ENCODE measurements around the gene GRAMD2B. TPM values are rescaled to one million over a fixed set of nuclear protein-coding genes. Genes with fewer than 3 reads are reported as not detected.

The GRAMD2B gene
- total and polyA plus RNA-seq, 2 of the 13 experiments (the other 11 are each of a cell fraction or from before 2014, with no cell fraction given), result 8.1 to 10.6 TPM

DNA sequence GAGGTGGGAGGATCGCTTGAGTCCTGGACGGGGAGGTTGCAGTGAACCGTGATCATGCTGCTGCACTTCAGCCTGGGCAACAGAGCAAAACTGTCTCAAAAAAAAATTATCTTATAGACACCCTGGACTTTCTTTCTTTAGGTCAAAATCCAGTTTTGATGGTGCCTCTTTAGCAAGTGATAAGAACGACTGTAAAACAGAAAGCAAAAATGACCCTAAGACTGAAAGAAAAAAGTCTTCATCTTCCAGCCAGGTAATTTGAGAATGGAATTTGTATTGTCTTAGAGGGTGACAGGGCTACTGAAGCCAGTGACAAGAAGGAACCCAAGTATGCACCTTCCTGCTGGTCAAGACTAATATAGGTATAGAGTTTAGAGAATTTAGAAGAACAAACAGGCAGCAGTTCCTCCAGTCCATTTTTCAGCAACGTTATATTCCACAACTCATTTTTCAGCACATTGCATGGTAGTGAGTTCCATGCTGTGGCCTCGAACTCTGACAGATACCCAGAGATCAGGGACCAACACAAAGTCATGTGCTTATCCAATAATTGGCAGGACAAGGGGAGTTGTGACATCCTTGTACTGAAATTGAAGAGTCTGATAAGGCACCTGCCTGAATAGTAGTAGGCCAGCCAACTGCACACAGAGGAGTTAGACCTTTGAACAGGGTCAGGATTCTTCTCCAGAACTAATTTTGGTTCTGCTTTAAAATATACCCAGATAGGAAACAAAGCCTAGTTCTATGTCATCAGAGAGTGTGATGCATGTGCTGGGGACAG is 46.5 kb downstream of the GRAMD2B start (continued):
- TF ChIP-seq, protein P1, sequence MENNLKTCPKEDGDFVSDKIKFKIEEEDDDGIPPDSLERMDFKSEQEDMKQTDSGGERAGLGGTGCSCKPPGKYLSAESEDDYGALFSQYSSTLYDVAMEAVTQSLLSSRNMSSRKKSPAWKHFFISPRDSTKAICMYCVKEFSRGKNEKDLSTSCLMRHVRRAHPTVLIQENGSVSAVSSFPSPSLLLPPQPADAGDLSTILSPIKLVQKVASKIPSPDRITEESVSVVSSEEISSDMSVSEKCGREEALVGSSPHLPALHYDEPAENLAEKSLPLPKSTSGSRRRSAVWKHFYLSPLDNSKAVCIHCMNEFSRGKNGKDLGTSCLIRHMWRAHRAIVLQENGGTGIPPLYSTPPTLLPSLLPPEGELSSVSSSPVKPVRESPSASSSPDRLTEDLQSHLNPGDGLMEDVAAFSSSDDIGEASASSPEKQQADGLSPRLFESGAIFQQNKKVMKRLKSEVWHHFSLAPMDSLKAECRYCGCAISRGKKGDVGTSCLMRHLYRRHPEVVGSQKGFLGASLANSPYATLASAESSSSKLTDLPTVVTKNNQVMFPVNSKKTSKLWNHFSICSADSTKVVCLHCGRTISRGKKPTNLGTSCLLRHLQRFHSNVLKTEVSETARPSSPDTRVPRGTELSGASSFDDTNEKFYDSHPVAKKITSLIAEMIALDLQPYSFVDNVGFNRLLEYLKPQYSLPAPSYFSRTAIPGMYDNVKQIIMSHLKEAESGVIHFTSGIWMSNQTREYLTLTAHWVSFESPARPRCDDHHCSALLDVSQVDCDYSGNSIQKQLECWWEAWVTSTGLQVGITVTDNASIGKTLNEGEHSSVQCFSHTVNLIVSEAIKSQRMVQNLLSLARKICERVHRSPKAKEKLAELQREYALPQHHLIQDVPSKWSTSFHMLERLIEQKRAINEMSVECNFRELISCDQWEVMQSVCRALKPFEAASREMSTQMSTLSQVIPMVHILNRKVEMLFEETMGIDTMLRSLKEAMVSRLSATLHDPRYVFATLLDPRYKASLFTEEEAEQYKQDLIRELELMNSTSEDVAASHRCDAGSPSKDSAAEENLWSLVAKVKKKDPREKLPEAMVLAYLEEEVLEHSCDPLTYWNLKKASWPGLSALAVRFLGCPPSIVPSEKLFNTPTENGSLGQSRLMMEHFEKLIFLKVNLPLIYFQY (CRISPR knock-in tag; IDR thresholded peaks at IDR 0.05; ENCODE audit: borderline replicate concordance), result no peak
- 0 out of 2 replicates have a peak, but pooled peaks have one; percentile 20 for TF ChIP-seq SAP130 (CRISPR knock-in tag; IDR thresholded peaks at IDR 0.05; ENCODE audit: low read depth)
- no peak for TF ChIP-seq ARNT (IDR thresholded peaks at IDR 0.05)
- TF ChIP-seq CEBPB (IDR thresholded peaks at IDR 0.05; ENCODE audit: borderline replicate concordance, low read depth, low read length), result peak; percentile 32; the same call in 1 of the 2 replicates
- no peak for TF ChIP-seq MAF1 (CRISPR knock-in tag; IDR thresholded peaks at IDR 0.05; ENCODE audit: borderline replicate concordance)
- TF ChIP-seq CHD2 (IDR thresholded peaks at IDR 0.05; ENCODE audit: low read depth, low read length), result no peak
- TF ChIP-seq YEATS2 (CRISPR knock-in tag; IDR thresholded peaks at IDR 0.05; ENCODE audit: borderline replicate concordance), result no peak
- TF ChIP-seq, protein P2, sequence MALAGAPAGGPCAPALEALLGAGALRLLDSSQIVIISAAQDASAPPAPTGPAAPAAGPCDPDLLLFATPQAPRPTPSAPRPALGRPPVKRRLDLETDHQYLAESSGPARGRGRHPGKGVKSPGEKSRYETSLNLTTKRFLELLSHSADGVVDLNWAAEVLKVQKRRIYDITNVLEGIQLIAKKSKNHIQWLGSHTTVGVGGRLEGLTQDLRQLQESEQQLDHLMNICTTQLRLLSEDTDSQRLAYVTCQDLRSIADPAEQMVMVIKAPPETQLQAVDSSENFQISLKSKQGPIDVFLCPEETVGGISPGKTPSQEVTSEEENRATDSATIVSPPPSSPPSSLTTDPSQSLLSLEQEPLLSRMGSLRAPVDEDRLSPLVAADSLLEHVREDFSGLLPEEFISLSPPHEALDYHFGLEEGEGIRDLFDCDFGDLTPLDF (CRISPR knock-in tag; IDR thresholded peaks at IDR 0.05), result no peak
- 0 out of 2 replicates have a peak, but pooled peaks have one; percentile 26 for TF ChIP-seq ZNF644 (CRISPR knock-in tag; IDR thresholded peaks at IDR 0.05; ENCODE audit: low read depth)
- TF ChIP-seq, protein P3, sequence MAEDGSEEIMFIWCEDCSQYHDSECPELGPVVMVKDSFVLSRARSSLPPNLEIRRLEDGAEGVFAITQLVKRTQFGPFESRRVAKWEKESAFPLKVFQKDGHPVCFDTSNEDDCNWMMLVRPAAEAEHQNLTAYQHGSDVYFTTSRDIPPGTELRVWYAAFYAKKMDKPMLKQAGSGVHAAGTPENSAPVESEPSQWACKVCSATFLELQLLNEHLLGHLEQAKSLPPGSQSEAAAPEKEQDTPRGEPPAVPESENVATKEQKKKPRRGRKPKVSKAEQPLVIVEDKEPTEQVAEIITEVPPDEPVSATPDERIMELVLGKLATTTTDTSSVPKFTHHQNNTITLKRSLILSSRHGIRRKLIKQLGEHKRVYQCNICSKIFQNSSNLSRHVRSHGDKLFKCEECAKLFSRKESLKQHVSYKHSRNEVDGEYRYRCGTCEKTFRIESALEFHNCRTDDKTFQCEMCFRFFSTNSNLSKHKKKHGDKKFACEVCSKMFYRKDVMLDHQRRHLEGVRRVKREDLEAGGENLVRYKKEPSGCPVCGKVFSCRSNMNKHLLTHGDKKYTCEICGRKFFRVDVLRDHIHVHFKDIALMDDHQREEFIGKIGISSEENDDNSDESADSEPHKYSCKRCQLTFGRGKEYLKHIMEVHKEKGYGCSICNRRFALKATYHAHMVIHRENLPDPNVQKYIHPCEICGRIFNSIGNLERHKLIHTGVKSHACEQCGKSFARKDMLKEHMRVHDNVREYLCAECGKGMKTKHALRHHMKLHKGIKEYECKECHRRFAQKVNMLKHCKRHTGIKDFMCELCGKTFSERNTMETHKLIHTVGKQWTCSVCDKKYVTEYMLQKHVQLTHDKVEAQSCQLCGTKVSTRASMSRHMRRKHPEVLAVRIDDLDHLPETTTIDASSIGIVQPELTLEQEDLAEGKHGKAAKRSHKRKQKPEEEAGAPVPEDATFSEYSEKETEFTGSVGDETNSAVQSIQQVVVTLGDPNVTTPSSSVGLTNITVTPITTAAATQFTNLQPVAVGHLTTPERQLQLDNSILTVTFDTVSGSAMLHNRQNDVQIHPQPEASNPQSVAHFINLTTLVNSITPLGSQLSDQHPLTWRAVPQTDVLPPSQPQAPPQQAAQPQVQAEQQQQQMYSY (CRISPR knock-in tag; IDR thresholded peaks at IDR 0.05), result no peak
- peak; percentile 37; the same call in 1 of the 2 replicates for TF ChIP-seq MIXL1 (CRISPR knock-in tag; IDR thresholded peaks at IDR 0.05)
- no peak for TF ChIP-seq ZNF572 (CRISPR knock-in tag; IDR thresholded peaks at IDR 0.05)
- TF ChIP-seq HOXA9 (CRISPR knock-in tag; IDR thresholded peaks at IDR 0.05; ENCODE audit: borderline replicate concordance), result no peak
- no peak for TF ChIP-seq ZFP41 (CRISPR knock-in tag; IDR thresholded peaks at IDR 0.05; ENCODE audit: borderline replicate concordance)
- TF ChIP-seq CHD4 (IDR thresholded peaks at IDR 0.05; ENCODE audit: borderline replicate concordance, low read length), result no peak
- no peak for TF ChIP-seq ZFP90 (CRISPR knock-in tag; IDR thresholded peaks at IDR 0.05; ENCODE audit: borderline replicate concordance)
- no peak for TF ChIP-seq KAT7 (CRISPR knock-in tag; IDR thresholded peaks at IDR 0.05; ENCODE audit: borderline replicate concordance)
- TF ChIP-seq EED (CRISPR knock-in tag; IDR thresholded peaks at IDR 0.05), result no peak
- no peak for TF ChIP-seq KDM1A (CRISPR knock-in tag; IDR thresholded peaks at IDR 0.05)
- no peak for TF ChIP-seq NFKB2 (CRISPR knock-in tag; IDR thresholded peaks at IDR 0.05; ENCODE audit: borderline replicate concordance)
- no peak for TF ChIP-seq ZNF749 (CRISPR knock-in tag; IDR thresholded peaks at IDR 0.05; ENCODE audit: borderline replicate concordance)
- TF ChIP-seq ZNF350 (CRISPR knock-in tag; IDR thresholded peaks at IDR 0.05; ENCODE audit: borderline replicate concordance, low read depth), result no peak
- no peak for TF ChIP-seq ZC3H4 (CRISPR knock-in tag; IDR thresholded peaks at IDR 0.05; ENCODE audit: borderline replicate concordance)

All from HepG2 (cell line).